ENCODE results near the gene ENOX1. TPM values are rescaled to one million over a fixed set of nuclear protein-coding genes. Genes with fewer than 3 reads are reported as not detected.

The ENOX1 gene
- total RNA-seq, 2 donors from 2014 or later: 0.33 TPM; not detected in 1

- Histone ChIP-seq H3K9me3 (ENCODE audit: control insufficient read depth, low read length) (peaks cover 12% of the 10 kb centered on the region), H3K9ac (ENCODE audit: extremely low read depth, low read length, poor library complexity, severe bottlenecking) (no peak overlapping the region), H3K27ac (ENCODE audit: low read depth, low read length) (no peak overlapping the region), H3K4me1 (ENCODE audit: control insufficient read depth, insufficient read depth, low read length) (peaks cover 3% of the 10 kb centered on the region), H3K36me3 (ENCODE audit: control insufficient read depth, insufficient read depth, low read length) (no peaks in the 10 kb centered on the region), H3K27me3 (ENCODE audit: control insufficient read depth, insufficient read depth, low read length, poor library complexity, severe bottlenecking) (no peaks in the 10 kb centered on the region), H3K4me3 (ENCODE audit: low read length) (no peak overlapping the region)
- Mint-ChIP-seq H3K27ac (no peak overlapping the region), H3K27me3 (ENCODE audit: insufficient read depth) (no peaks in the 10 kb centered on the region), H3K36me3 (ENCODE audit: low read depth) (peaks cover 4% of the 10 kb centered on the region), H3K4me1 (peaks cover 11% of the 10 kb centered on the region), H3K9me3 (peaks cover 32% of the 10 kb centered on the region), H3K4me3 (no peak overlapping the region)
- WGBS, 2 experiments (ENCODE audit: insufficient coverage in 1 of 2, insufficient read length in 1 of 2): 93 to 95% methylated on average over 3 to 6 of the region's 6 CpGs
- DNase-seq: no peak
- TF ChIP-seq CTCF (conservative IDR thresholded peaks at IDR 0.05): no peak
Observed at GRCh38 chr13:43166644-43167457, 619.9 kb downstream of the ENOX1 start.

Other genes starting within 250 kb of the ENOX1 start
- 10 to 100 TPM; 10.2 to 11.5 TPM for gene CCDC122, start 92.8 kb upstream of the ENOX1 start, total RNA-seq
- gene LACC1, start 92.9 kb upstream of the ENOX1 start, total RNA-seq: 1 to 10 TPM; 1.3 to 2.0 TPM

Data from endodermal cell (in vitro differentiated cells).